DMS53 treated with DMSO at 0.1 percent for 48 hours (cell line): ENCODE measurements around the gene HIVEP3.

Source experiments
- DNase-seq: peaks from one replicate; lab custom pipeline; 2025; ENCODE audit not compliant: unreplicated experiment; lab: John Stamatoyannopoulos, UW

The HIVEP3 gene

DNA sequence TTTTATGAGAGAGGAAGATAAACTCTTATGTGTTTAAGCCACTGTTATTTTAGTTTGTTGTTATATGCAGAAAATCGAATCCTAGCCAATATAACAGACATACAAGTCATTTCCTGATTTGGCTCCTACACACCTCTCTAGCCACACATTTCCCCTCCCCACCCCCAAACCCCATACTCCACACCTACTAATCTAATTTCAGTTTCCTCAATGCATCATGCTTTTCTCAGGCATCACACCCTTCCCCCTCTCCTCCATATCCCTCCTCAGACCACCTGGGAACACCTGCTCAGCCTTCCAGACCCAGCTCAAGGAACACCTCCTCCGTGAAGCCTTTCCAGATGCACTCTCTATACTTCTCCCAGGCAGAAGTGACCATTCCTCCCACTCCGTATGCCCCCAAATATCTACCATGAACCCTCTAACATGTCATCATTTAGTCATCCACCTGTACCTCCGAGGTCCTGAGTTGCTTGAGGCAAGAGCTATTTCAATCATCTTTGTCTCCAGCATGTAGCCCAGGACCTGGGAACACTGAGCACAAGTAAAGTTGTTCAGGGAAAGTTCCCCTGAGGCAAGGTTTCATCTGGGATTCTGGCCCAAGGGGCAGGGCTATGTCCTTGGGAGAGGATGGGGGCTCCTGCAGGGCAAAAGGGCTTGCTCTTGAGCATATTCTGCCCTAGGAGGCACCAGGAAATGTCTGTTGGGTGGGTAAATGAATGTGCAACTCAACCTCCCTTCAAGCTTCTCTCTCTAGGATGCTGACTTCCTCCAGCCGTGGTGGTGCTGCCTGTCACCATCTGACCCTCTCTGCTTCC, 126.8 kb downstream of the HIVEP3 start:
- no peak for DNase-seq

DNA sequence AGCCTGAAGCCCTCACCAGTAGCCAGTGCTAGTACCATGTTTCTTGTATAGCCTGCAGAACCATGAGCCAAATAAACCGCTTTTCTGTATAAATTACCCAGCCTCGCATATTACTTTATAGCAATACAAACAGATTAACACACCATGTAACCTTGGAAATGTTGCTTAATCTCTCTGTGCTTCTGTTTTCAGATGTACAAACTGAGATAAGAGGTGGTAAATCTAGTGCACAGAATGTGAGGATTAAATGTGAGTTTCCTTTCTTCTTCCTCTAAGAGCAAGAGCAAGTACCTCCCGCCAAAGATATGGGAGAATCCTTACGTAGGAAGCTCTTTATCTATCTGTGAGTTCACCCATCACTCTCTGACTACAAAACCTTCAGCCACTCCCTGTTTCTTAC, 128.4 kb downstream of the HIVEP3 start:
- DNase-seq, result no peak

DNA sequence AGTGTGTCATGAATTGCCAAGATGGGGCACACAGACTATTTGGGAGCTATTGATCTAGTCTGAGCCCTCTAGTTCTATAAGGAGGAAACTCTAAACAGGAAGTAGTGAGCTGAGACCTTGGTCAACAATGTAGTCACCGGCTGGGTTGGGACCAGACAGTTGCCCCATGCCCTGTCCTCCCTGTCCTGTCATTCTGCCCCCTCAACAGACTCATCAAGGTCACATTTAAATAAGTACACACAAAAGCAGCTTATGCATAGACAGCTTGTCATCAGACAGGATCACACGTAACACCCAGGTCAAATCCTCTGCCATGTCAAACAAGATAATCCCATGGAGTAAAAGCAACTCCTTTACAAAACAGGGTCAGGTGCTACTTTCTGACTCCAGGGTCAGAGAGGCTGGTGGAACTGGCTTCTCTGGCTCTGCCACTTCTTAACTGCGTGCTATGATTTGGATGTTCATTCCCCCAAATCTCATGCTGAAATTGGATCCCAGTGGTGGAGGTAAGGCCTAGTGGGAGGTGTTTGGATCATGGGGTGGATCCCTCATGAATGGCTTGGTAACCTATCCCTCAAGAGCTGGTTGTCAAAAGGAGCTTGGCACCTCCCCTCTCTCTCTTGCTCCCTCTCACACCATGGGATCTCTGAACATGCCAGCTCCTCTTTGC, 128.9 kb downstream of the HIVEP3 start:
- DNase-seq, result no peak

DNA sequence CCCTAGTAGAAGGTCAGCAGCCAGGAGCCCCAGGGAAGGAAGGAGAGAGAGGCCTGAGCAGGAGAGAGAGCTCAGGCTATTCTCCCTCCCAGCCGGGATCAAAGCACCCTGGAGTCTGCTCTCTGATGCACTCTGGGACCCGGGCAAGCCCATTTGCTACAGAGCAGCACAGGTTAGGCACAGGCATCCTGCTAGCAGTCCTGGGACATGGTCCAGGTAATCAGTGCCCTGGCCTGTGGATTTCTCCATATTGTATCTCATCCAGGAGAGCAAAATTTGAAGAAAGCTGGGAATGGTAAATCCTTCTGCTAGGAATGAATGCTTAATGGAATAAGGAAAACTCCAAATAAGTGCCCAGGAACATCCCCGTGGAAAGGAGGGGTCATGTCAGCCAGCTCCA, 130.3 kb downstream of the HIVEP3 start:
- no peak for DNase-seq

DNA sequence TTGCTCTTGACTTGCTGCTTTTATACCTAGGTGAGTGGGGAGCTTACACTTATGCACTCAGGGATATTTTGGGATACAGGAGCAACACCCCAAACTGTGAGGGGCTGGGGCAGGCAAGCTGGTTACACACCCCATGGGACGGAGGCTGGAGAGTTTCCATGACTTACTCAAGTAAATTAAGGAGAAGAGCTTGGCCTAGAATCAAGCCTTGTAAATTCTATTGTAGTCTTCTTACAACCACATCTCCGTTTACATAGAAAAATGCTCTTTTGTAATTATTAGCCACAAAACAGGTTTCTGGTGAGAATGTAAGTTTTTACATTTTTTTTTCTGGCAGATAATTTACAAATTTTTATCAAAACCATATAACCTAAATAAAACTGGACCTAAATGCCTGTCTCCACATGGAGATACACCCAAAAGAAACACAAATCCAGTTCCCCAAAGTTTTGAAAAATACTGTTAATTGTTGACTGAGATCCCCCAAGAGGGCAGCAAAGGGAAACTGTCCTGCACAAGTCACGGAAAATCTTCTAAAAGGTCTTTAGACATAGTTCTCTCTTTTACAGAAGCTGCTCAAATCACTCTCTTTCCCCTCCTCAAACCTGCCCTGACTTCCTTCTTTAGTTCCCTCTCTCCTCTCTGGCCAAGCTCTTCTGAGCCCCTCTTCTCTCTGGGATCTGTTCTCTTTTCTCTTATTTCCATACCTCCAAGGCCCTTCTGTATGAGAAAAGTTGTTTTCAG, 134.0 kb downstream of the HIVEP3 start:
- no peak for DNase-seq

DNA sequence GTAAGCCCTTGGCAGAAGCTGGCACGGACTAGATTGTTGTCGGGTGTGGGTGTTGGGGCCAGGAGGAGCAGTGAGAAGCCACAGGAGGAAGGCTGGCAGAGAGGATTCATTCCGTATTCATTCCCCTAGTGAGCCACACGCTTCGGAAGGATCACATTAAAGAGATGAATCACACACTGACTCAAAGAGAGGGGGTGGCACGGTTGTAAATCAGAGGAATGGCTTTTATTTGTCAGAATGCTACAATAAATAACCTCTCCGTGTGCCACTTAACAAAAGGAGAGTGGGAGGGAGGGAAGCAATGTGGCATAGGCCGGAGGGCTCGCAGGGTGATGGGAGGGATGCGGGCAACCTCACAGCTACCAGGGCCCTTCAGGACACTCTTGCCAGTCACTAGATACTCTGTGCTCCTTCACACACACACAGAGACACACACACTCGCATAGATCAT, 135.5 kb downstream of the HIVEP3 start:
- DNase-seq, result no peak

DNA sequence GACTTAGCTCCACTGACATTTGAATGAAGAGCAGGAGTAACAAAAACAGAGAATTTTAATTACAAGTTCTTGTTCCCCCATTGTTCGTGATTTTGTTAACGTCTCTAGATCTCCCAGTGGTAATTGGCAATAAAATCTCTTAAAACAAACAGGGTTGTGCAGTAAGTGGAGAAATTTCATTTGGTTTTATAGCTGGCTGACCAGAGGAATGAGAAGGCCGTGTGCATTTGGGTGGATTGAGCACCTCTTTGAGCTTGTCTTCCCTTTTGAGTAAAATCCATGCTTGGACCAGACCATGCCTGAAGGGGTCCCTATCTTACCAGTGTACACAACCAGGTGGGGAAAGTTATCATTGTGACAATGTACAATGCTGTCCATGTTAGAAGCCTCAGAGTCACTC, 137.8 kb downstream of the HIVEP3 start:
- DNase-seq, result no peak

DNA sequence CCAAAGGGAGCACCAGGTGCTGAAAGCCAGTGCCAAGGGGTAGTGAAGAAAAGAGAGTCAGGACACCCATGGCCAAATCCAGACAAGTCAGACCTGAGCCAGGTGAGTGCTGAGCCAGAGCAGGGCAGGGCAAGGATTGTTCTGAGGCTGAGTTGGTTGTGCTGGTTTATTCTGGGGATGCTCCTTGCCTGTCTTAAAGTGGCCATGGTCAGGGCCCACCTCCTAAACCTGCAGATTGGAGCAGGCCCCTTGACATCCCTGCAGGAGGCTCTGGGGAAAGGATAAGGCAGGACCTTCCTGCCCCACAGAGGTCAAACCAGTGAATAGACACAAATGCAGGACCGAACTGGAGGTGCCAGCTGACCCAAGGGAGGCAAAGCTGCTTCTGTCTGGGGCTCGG, 138.4 kb downstream of the HIVEP3 start:
- DNase-seq, result no peak

DNA sequence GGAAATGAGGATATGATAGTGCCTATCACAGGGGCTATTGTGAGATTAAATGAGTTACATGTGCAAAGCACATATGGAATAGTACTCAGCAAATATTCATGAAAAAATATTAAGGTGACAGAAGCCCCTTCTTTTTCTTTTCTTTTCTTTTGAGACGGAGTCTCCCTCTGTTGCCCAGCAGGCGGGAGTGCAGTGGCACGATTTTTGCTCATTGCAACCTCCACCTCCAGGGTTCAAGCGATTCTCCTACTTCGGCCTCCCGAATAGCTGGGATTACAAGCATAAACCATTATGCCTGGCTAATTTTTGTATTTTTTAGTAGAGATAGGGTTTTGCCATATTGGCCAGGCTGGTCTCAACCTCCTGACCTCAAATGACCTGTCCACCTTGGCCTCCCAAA, 139.4 kb downstream of the HIVEP3 start:
- DNase-seq, result no peak

DNA sequence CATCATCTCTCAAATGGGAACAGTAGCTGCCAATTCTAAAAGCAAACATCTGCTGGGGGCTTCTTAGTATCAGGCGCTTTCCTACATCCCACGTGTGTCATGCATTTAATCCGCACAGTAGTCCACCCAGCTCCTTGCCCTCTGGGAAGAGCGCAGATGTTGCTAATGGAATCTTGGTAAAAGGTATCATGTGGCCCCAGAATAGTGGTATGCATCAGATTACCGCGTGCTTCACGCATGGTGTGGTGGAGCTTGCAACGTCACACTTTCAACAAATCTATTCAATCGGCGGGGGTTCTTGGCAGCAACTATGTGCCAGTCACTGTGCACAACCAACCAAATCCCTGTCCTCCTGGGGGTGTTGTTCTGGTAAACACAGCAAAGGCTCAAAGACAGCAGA, 141.0 kb downstream of the HIVEP3 start:
- DNase-seq, result no peak

DNA sequence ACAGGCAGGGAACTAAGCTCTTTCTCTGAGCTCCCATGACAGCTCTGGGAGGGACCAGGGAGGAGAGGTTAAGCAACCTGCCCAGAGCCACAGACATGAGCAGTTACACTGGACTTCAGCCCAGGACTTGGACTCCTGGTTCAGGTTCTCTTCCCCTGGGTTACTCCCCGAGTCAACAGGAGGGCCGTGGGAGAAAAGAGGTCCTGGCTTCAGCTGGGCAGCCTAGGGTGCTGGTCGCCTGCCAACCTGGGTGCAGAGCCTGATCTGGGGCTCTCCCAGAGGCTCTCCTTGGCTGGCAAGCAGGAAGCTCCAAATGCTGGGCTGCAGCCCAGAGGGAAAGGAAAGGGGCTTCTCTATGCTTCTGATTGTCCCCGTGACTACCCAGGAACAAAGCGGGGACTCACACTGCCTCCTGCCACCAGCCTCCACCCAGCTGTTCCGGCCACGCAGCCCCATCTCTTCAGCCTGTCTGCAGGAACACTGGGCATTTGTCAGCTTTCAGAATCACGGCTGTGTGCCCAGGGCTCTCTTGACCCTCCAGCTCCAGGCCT, 141.8 kb downstream of the HIVEP3 start:
- no peak for DNase-seq

DNA sequence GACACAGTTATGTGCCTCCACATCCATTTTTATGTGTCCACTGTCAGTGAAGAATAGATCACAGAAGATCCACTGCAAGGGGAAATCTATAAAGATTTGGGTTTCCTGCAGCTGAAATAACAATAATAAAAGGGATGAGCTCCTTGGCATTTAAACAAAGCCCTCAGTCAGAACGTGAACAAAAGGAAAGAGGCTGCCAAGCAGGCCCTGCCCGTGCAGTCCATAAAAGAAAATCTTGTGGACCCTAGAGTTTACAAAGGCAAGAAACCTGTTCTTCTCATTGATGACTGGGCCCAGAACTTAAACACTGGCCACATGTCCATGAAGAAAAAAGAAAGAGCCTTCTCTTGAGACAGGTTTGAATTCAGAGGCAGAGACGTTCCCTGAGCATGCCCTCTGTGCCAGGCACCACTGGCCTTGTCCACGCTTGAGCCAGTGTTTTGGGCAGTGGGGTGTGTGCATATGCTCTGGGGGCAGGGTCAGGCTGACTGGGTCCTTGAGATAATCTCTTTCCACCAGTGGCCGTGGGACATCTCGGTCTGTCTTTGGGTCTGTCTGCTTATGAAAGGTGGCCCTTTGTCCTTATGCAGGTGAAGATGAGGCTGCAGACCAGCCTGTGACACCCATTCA, 142.7 kb downstream of the HIVEP3 start:
- DNase-seq, result no peak

DNA sequence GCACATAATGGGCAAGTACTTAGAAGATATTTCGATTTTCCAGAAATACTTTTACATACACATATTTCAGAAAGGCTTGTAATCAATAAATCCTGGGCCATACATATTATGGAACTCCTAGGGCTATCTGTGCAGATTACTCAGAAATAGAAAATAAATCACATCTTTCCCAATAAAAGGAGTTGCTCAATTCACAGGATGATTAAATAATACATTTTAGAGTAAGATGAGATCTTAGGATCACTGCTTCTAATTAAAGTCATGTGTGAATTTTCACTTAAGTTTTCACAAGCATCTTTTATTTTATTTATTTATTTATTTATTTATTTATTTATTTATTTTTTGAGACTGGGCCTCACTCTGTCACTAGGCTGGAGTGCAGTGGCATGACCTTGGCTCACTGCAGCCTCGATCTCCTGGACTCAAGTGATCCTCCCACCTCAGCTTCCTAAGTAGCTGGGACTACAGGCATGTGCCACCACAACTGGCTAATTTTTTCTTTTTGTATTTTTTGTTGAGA, 144.2 kb downstream of the HIVEP3 start:
- DNase-seq, result no peak

DNA sequence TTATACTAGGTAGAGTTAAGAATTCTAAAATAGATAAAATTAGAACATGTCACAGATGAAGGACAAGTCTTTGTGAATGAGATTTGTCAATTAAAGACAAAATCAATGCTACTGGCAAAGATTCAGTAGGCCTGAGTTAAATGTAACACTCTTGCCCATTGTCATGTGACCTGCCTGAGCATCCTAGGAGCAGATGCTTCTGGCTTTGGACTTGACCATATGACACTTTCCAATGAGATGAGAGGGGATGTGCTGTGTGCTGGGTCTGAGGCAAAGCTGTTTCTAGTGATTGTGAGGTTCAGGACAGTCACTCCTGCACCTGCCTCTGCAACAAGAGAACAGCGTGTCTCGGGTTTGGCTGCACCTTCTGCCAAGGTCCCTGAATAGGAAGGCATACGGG, 144.9 kb downstream of the HIVEP3 start:
- no peak for DNase-seq

DNA sequence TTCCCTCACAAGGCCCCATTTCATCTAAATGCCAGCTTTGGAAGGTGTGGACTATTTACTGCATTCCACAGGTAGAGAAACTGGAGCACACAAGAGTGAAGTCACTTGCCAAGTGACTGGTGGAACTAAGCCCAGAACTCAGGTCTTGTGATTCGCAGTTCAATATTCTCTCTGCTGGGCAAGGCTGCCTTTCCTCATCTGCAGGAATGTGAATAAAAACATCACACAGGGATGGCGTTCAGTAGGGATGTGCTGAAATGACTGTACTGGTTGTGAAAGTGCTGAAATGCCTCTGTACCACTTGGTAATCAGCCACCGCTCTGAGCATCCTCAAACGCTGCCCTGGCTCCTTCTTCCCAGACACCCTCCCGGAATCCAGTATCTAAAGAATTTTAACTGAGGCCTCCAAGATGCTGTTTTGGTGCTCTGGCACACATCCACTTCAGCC, 145.6 kb downstream of the HIVEP3 start:
- DNase-seq, result no peak

DNA sequence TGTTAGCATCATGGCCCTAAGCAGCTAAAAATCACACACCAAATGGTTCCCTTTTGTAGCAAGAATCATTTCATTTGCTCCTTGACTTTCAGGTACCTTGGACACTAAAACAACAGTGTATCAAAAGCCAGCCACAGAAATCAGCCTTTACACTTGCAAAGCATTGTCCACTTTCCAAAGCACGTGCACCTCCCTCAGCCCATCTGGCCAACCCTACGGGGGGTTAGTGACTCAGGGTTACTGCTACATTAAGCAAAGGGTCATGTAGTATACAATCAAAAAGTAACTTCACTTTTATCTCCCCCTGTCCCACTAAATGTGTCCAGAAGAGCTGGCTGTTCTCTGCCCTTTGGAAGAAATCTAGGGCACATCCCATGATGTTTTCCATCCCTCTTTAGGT, 149.7 kb downstream of the HIVEP3 start:
- no peak for DNase-seq

DNA sequence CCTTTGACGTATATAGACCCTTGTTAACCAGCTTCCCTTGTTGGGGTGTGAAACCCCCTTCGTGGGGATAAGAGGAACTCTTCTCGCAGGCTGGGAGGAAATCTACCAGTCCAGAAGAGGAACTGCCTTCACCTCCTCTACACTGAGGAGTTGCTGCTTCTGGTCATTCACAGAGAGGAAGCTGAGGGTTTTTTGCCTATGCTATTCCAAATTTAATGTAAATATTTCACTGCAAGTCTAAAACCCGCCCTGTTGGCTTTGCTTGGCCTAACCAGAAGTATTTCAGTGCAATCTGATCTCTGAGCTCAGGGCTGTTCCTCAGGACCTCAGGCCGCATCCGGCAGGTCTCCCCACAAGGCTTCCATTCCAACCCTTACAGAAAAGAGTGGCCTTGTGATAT, 150.1 kb downstream of the HIVEP3 start:
- DNase-seq, result no peak

DNA sequence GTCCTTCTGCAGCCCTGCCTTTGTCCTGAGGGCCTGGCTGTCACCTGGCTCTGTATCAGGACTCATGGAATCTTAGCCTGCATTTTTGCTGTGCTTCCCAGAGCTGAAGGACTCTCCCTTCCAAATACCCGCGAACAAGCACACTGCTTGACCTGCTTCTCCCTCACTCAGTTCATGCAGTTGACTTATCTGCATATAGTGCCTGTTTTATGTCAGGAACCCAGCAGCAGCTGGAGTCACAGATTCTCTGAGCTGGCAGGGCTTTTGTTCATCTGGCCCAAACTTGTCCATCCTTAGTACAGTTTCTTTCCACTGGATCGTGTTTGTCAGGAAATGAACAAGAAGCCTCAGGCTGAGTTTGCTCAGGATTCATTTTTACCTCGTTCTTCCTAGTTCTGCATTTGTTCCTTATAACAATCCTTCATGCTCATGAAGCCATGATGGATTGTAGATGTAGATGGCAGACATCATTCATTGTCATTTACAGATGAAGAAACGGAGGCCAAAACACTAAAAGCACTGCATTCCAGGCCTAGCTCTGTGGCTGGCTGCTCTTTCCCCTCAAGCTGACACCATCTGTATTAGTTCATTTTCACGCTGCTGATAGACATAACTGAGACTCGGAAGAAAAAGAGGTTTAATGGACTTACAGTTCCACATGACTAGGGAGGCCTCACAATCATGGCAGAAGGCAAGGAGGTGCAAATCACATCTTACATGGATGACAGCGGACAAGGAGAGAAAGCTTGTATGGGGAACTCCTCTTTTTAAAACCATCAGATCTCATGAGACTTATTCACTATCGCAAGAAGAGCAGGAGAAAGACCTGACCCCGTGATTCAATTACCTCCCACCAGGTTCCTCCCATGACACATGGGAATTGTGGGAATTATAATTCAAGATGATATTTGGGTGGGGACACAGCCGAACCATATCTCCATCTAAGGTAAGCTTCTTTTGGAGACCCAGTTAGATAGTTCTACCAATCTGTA, 150.9 kb downstream of the HIVEP3 start:
- DNase-seq, result no peak

DNA sequence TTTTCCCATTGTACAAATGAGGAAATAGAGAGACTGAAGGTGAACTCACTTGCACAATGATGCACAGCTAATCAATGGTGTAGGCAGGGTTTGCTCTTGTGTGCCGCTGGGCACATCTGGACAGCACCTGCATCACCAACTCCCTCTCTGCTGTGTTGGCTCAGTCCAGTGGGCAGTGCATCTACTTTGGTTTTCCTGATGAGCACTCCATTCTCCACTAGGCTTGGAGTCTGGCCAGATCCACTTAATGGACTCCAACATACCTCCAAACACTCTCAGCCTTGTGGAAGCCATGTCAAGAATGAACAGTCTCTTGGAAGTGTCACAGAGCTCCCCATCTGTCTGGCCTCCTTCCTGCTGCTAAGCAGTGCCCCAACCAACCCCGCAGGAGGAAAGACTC, 152.2 kb downstream of the HIVEP3 start:
- DNase-seq, result no peak

DNA sequence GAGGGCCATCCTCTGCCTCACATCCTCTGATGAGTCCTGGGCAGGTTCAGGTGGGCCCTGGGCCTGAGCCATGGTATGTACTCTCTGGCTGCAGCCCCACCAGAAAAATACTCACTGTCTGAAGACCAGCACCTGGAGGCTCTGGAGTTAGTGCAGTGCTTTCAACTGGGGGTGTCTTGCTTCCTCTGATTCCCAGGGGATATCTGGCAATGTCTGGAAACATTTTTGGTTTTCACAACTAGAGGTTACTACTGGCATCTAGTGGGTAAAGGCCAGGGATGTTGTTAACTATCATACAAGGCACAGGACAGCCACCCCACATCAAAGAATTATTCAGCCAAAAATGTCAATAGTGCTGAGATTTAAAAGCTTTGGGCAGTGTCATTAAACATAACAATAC, 152.7 kb downstream of the HIVEP3 start:
- DNase-seq, result no peak
